ENCODE measurements around the gene PDE7B. TPM values are rescaled to one million over a fixed set of nuclear protein-coding genes. Genes with fewer than 3 reads are reported as not detected.

PDE7B gene
- total RNA-seq, 1 experiment from 2014 or later, result not detected

DNA sequence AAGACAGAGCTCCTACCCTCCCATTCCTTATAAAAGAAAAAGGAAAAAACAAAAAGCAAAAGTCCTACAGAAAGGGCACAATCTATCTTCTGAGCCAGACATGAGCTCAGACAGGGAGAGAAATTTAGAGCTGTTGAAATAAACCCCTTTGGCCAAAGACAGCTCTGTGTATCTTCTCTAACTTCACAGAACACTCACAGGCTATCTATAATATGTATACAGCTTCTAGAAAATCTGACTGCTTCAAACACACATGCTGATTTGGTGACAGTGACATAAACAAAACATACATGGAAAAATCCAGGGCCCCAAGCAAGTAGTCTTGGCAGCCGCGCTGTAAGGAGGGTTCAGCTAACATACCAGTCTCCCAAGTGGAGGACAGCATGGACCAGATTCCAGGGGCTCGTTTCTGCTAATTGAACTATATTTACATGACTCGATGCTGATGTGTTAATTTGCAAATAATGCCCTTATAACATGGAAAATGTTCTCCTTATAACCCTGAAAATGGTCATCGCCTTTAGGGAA, 361.6 kb downstream of the PDE7B start:
- no peaks in the 10 kb centered on the region for H3K9me3 Mint-ChIP-seq
- TF ChIP-seq ATF1 (CRISPR knock-in tag; IDR thresholded peaks at IDR 0.05) (no peak), ZBTB21 (CRISPR knock-in tag; IDR thresholded peaks at IDR 0.05; ENCODE audit: borderline replicate concordance) (no peak), TCF7 (CRISPR knock-in tag; IDR thresholded peaks at IDR 0.05; ENCODE audit: low read depth) (no peak), TP53 (CRISPR knock-in tag; IDR thresholded peaks at IDR 0.05) (no peak), HMGA2 (CRISPR knock-in tag; IDR thresholded peaks at IDR 0.05) (no peak), ESRRA (CRISPR knock-in tag; IDR thresholded peaks at IDR 0.05; ENCODE audit: borderline replicate concordance) (no peak), PRRX2 (CRISPR knock-in tag; IDR thresholded peaks at IDR 0.05) (no peak), NR1H2 (CRISPR knock-in tag; IDR thresholded peaks at IDR 0.05) (no peak), ETV6 (CRISPR knock-in tag; IDR thresholded peaks at IDR 0.05) (no peak), ZNF121 (CRISPR knock-in tag; IDR thresholded peaks at IDR 0.05) (no peak), GABPB1 (CRISPR knock-in tag; IDR thresholded peaks at IDR 0.05) (no peak), ZNF423 (CRISPR knock-in tag; IDR thresholded peaks at IDR 0.05) (no peak), NFYB (CRISPR knock-in tag; conservative IDR thresholded peaks at IDR 0.05; ENCODE audit: low read depth) (no peak), JAZF1 (CRISPR knock-in tag; IDR thresholded peaks at IDR 0.05) (no peak)
- TF ChIP-seq, protein P1, sequence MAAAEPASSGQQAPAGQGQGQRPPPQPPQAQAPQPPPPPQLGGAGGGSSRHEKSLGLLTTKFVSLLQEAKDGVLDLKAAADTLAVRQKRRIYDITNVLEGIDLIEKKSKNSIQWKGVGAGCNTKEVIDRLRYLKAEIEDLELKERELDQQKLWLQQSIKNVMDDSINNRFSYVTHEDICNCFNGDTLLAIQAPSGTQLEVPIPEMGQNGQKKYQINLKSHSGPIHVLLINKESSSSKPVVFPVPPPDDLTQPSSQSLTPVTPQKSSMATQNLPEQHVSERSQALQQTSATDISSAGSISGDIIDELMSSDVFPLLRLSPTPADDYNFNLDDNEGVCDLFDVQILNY (CRISPR knock-in tag; IDR thresholded peaks at IDR 0.05), result no peak
- H3K4me3 Mint-ChIP-seq, result no peak overlapping the region
- no peak overlapping the region for H3K27ac Mint-ChIP-seq
- POLR2A ChIA-PET, result no interaction called here
- no peaks in the 10 kb centered on the region for H3K4me1 Mint-ChIP-seq
- CTCF ChIA-PET, result interaction anchor here (0.9 to 1.8 kb wide), 2 partner anchors 303 to 470 kb away, joined by 3 to 7 read pairs; no protein-coding TSS in a partner anchor
- no peaks in the 10 kb centered on the region for H3K27me3 Mint-ChIP-seq (ENCODE audit: low read depth)
- no peaks in the 10 kb centered on the region for H3K36me3 Mint-ChIP-seq
- ATAC-seq, result no peak
- no peak for DNase-seq (ENCODE audit: low spot score)

DNA sequence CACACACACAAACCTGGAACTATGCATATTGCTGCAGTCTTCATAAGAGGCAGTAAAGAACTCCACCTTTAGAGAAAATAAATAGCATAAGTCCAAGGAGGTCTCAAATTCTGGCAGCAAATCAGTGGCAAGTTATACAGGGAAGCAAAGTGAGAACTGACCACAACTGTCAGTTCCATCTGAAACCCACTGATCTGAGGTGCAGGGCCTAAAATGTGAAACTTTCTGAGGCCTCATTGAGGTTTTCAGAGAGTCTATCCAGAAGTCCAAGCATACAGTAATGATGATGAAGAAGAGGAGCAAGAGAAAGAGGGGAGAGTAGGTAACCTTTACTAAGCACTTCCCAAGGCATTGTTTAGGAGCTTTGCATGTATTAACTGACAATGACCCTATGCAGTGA, 362.4 kb downstream of the PDE7B start:
- Mint-ChIP-seq H3K36me3 (no peaks in the 10 kb centered on the region), H3K4me1 (no peaks in the 10 kb centered on the region), H3K27ac (no peak overlapping the region), H3K27me3 (ENCODE audit: low read depth) (no peaks in the 10 kb centered on the region), H3K9me3 (no peaks in the 10 kb centered on the region), H3K4me3 (no peak overlapping the region)
- DNase-seq (ENCODE audit: low spot score) (no peak), ATAC-seq (no peak)
- ChIA-PET CTCF (no interaction called here), POLR2A (no interaction called here)
- TF ChIP-seq, protein P2, sequence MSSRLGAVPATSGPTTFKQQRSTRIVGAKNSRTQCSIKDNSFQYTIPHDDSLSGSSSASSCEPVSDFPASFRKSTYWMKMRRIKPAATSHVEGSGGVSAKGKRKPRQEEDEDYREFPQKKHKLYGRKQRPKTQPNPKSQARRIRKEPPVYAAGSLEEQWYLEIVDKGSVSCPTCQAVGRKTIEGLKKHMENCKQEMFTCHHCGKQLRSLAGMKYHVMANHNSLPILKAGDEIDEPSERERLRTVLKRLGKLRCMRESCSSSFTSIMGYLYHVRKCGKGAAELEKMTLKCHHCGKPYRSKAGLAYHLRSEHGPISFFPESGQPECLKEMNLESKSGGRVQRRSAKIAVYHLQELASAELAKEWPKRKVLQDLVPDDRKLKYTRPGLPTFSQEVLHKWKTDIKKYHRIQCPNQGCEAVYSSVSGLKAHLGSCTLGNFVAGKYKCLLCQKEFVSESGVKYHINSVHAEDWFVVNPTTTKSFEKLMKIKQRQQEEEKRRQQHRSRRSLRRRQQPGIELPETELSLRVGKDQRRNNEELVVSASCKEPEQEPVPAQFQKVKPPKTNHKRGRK (CRISPR knock-in tag; IDR thresholded peaks at IDR 0.05; ENCODE audit: borderline replicate concordance), result no peak
- TF ChIP-seq NFATC4 (CRISPR knock-in tag; IDR thresholded peaks at IDR 0.05) (no peak), MYBL2 (CRISPR knock-in tag; IDR thresholded peaks at IDR 0.05) (no peak), ZNF317 (CRISPR knock-in tag; IDR thresholded peaks at IDR 0.05; ENCODE audit: borderline replicate concordance, low read depth) (no peak), SMAD4 (CRISPR knock-in tag; IDR thresholded peaks at IDR 0.05) (no peak), GABPB1 (CRISPR knock-in tag; IDR thresholded peaks at IDR 0.05) (no peak), ZNF138 (CRISPR knock-in tag; conservative IDR thresholded peaks at IDR 0.05) (no peak), ETV6 (CRISPR knock-in tag; IDR thresholded peaks at IDR 0.05) (no peak), TCF7 (CRISPR knock-in tag; IDR thresholded peaks at IDR 0.05; ENCODE audit: low read depth) (no peak), TEAD1 (CRISPR knock-in tag; IDR thresholded peaks at IDR 0.05) (no peak)
- TF ChIP-seq, protein P3, sequence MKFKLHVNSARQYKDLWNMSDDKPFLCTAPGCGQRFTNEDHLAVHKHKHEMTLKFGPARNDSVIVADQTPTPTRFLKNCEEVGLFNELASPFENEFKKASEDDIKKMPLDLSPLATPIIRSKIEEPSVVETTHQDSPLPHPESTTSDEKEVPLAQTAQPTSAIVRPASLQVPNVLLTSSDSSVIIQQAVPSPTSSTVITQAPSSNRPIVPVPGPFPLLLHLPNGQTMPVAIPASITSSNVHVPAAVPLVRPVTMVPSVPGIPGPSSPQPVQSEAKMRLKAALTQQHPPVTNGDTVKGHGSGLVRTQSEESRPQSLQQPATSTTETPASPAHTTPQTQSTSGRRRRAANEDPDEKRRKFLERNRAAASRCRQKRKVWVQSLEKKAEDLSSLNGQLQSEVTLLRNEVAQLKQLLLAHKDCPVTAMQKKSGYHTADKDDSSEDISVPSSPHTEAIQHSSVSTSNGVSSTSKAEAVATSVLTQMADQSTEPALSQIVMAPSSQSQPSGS (CRISPR knock-in tag; IDR thresholded peaks at IDR 0.05; ENCODE audit: borderline replicate concordance, low read depth), result no peak
- TF ChIP-seq, protein P4, sequence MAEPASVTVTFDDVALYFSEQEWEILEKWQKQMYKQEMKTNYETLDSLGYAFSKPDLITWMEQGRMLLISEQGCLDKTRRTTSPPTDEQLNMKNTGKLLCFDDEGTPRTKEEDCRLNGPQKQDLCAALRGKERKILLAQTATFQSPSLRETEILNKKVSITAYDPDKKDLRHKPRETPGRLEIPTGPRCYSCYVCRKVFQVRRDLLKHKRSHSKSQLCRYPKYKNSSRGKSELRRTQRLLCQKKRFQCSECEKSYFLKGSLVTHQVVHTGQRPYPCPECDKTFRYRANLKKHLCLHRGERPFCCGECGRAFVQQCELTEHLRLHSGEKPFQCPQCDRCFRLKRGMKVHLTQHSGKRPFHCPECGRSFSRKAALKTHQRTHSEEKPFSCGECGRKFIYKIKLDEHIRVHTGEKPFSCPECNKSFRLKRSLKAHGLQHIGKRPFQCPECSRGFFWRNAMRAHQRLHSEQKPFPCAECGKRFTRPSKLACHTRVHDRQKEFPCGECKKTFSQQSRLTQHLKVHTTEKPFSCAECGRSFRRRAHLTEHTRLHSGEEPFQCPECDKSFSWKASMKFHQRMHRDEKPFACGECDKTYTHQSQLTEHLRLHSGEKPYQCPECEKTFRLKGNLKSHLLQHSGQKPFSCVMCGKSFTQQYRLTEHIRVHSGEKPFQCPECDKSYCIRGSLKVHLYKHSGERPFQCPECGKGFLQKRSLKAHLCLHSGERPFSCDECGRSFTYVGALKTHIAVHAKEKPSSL (CRISPR knock-in tag; conservative IDR thresholded peaks at IDR 0.05), result no peak
- TF ChIP-seq, protein P5, sequence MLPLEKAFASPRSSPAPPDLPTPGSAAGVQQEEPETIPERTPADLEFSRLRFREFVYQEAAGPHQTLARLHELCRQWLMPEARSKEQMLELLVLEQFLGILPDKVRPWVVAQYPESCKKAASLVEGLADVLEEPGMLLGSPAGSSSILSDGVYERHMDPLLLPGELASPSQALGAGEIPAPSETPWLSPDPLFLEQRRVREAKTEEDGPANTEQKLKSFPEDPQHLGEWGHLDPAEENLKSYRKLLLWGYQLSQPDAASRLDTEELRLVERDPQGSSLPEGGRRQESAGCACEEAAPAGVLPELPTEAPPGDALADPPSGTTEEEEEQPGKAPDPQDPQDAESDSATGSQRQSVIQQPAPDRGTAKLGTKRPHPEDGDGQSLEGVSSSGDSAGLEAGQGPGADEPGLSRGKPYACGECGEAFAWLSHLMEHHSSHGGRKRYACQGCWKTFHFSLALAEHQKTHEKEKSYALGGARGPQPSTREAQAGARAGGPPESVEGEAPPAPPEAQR (CRISPR knock-in tag; IDR thresholded peaks at IDR 0.05), result no peak
- TF ChIP-seq, protein P6, sequence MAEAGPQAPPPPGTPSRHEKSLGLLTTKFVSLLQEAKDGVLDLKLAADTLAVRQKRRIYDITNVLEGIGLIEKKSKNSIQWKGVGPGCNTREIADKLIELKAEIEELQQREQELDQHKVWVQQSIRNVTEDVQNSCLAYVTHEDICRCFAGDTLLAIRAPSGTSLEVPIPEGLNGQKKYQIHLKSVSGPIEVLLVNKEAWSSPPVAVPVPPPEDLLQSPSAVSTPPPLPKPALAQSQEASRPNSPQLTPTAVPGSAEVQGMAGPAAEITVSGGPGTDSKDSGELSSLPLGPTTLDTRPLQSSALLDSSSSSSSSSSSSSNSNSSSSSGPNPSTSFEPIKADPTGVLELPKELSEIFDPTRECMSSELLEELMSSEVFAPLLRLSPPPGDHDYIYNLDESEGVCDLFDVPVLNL (CRISPR knock-in tag; IDR thresholded peaks at IDR 0.05; ENCODE audit: borderline replicate concordance, low read depth), result no peak
- TF ChIP-seq, protein P7, sequence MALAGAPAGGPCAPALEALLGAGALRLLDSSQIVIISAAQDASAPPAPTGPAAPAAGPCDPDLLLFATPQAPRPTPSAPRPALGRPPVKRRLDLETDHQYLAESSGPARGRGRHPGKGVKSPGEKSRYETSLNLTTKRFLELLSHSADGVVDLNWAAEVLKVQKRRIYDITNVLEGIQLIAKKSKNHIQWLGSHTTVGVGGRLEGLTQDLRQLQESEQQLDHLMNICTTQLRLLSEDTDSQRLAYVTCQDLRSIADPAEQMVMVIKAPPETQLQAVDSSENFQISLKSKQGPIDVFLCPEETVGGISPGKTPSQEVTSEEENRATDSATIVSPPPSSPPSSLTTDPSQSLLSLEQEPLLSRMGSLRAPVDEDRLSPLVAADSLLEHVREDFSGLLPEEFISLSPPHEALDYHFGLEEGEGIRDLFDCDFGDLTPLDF (CRISPR knock-in tag; IDR thresholded peaks at IDR 0.05), result no peak

All from WTC11 (cell line).